Activated naive CD4-positive, alpha-beta T cell treated with anti-CD3 and anti-CD28 coated beads for 36 hours (primary cell): ENCODE data around the gene SLC35A5. TPM values are rescaled to one million over a fixed set of nuclear protein-coding genes. Genes with fewer than 3 reads are reported as not detected.

ENCODE experiments used
- CTCF ChIA-PET: fragments of 350-600 bp; sonication (Branson Sonifier 250); formaldehyde crosslinking; loops from one replicate; lab custom pipeline; 2021; ENCODE audit warnings: antibody characterized with exemption; lab: Charles Lee
- DNase-seq: peaks from one replicate; pipeline ENCODE4 v3.0.0-alpha.2; 2020
- H3K27ac Mint-ChIP-seq: one replicate; pipeline ENCODE4 v1.8.0; 2021; ENCODE audit warnings: mild to moderate bottlenecking, mixed read lengths
- H3K27me3 Mint-ChIP-seq: one replicate; pipeline ENCODE4 v1.8.0; 2021; ENCODE audit warnings: low read depth, mixed read lengths
- H3K36me3 Mint-ChIP-seq: one replicate; pipeline ENCODE4 v1.8.0; 2021; ENCODE audit warnings: low read depth, mixed read lengths
- H3K4me1 Mint-ChIP-seq: one replicate; pipeline ENCODE4 v1.8.0; 2021; ENCODE audit warnings: low read depth, mixed read lengths
- H3K4me3 Mint-ChIP-seq: one replicate; pipeline ENCODE4 v1.8.0; 2021; ENCODE audit warnings: mild to moderate bottlenecking, moderate library complexity, mixed read lengths
- H3K9me3 Mint-ChIP-seq: one replicate; pipeline ENCODE4 v1.8.0; 2021; ENCODE audit warnings: mixed read lengths
- intact Hi-C: fragments of 100-400 bp; cut with micrococcal nuclease; formaldehyde crosslinking; loops from one replicate; pipeline ENCODE4 v1.15.1; 2023
- total RNA-seq, 2 experiments: library from RNA; stranded (reverse); gene quantifications; one replicate each; pipeline ENCODE4 v1.2.3, GENCODE V29; 2021

The SLC35A5 gene
- total RNA-seq, 2 experiments from 2014 or later: 15.7 to 16.0 TPM

GRCh38 chr3:112606098-112606497, 44.3 kb downstream of the SLC35A5 start:
- no peak overlapping the region for H3K27ac Mint-ChIP-seq
- CTCF ChIA-PET: interaction anchor here (0.8 to 1.0 kb wide), 2 partner anchors 11 kb away, joined by 3 to 6 read pairs; no protein-coding TSS in a partner anchor
- DNase-seq: no peak

GRCh38 chr3:112607863-112608262, 46.0 kb downstream of the SLC35A5 start:
- Mint-ChIP-seq H3K9me3 (no peaks in the 10 kb centered on the region), H3K4me1 (peaks cover 3% of the 10 kb centered on the region), H3K36me3 (no peaks in the 10 kb centered on the region), H3K4me3 (no peak overlapping the region), H3K27me3 (peaks cover 16% of the 10 kb centered on the region), H3K27ac (no peak overlapping the region)
- intact Hi-C loops: no loop called here
- CTCF ChIA-PET: no interaction called here
- DNase-seq: no peak

More at GRCh38 chr3:112606098-112606497, 44.3 kb downstream of the SLC35A5 start:
- H3K27me3 Mint-ChIP-seq: peaks cover 16% of the 10 kb centered on the region
- H3K4me1 Mint-ChIP-seq: peaks cover 19% of the 10 kb centered on the region
- intact Hi-C loops: no loop called here
- H3K36me3 Mint-ChIP-seq: no peaks in the 10 kb centered on the region
- no peaks in the 10 kb centered on the region for H3K9me3 Mint-ChIP-seq
- H3K4me3 Mint-ChIP-seq: no peak overlapping the region

DNA sequence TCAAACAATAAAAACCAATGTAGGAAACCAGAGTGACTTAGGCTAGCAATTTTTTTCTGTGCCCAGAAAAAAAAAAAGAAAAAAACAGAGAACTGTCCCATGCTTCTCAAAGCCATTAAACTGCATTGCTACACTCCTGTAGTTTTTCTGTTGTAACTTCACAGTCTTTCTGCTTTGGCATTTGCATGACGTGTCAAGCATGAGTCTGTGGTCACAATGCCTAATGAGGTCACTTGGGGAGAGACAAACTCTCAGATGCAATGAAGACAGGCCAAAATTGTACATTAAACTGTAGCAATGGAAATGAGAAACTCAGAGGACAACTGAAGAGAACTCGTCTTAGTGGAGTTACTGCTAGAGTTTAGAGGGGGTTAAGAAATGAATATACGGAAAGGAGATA, 48.3 kb downstream of the SLC35A5 start:
- DNase-seq: no peak
- no peaks in the 10 kb centered on the region for H3K36me3 Mint-ChIP-seq
- H3K27ac Mint-ChIP-seq: no peak overlapping the region
- H3K9me3 Mint-ChIP-seq: no peaks in the 10 kb centered on the region
- CTCF ChIA-PET: interaction anchor here (1.2 kb wide), 1 partner anchor 28 kb away, joined by 3 read pairs; no protein-coding TSS in a partner anchor
- intact Hi-C loops: no loop called here
- no peak overlapping the region for H3K4me3 Mint-ChIP-seq
- peaks cover 13% of the 10 kb centered on the region for H3K27me3 Mint-ChIP-seq
- H3K4me1 Mint-ChIP-seq: no peaks in the 10 kb centered on the region

DNA sequence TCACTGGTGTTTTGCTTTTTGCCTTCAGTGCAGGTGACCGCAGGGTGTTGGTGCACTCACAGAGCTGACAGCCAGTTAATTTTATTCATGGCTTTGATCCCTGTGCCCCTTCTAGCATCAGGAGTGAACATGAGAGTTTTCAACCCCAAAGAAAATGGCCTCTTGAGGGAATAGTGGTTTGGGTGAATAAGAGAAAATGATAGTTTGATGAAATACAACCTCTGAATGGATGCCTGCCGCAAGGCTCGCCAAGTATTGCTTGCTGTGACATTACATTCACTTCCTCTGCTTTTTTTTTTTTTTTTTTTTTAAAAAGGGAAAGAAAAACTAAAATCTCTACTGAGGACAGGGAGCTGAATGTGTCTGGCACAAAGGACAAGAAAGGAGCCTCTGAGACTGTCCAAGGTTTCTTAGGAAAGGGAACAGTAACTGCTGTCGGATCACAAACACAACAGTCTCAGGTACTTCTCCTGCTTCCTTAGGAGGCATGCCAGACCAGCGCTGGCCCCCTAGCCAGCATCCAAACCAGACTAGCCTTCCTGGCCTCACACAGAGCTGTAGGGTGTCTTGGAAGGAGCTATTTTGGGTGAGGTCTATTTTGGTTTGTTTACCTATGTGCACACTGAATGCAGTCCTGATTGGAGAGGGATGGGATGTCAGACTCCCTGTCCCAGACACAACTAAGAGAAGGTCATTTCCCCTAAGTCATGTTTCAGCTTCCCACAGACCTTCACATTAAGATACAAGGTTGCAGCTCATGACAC, 50.1 kb downstream of the SLC35A5 start:
- peaks cover 8% of the 10 kb centered on the region for H3K27me3 Mint-ChIP-seq
- H3K4me3 Mint-ChIP-seq: no peak overlapping the region
- H3K4me1 Mint-ChIP-seq: no peaks in the 10 kb centered on the region
- no peaks in the 10 kb centered on the region for H3K9me3 Mint-ChIP-seq
- CTCF ChIA-PET: interaction anchor here (0.6 kb wide), 3 partner anchors 11 to 367 kb away, joined by 3 read pairs; no protein-coding TSS in a partner anchor
- no peak overlapping the region for H3K27ac Mint-ChIP-seq
- no peak for DNase-seq
- intact Hi-C loops: no loop called here
- no peaks in the 10 kb centered on the region for H3K36me3 Mint-ChIP-seq

DNA sequence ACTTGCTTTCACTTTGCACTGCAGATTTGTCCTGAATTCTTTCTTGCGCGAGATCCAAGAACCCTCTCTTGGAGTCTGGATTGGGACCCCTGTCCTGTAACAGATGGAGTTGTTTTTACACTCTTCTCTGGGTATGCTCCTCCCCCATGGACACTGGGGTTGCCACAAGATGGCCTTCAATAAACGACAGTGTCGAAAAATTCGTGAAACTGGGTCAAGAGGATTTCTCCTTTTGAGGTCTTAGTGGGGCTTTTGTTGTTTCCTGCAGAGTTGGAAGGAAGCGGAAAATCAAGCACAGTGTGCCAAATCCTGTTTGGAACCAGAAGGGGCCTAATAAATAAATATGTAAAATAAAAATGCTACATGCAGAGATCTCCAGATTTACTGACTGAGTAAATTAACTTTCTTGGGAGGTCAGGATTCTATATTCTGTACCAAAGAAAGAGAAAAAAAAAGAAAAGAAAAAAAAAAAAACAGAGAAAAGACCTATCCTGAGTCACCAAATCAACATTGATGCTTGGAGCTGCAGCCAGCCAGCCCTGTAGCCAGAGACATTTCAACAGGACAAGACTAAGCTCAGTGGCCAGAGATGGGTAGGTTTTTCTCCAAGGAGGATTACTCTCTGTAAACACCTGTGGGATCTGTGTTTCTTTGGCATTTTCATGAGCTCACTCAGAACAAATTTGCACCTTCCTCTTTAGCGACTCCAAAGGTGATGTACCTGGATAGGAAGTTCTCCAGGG, 54.3 kb downstream of the SLC35A5 start:
- Mint-ChIP-seq H3K27me3 (no peaks in the 10 kb centered on the region), H3K36me3 (no peaks in the 10 kb centered on the region), H3K4me3 (no peak overlapping the region), H3K9me3 (no peaks in the 10 kb centered on the region), H3K27ac (no peak overlapping the region), H3K4me1 (no peaks in the 10 kb centered on the region)
- CTCF ChIA-PET: interaction anchor here (1.2 to 1.4 kb wide), 2 partner anchors 10 to 27 kb away, joined by 5 to 6 read pairs; no protein-coding TSS in a partner anchor
- intact Hi-C loops: no loop called here
- DNase-seq: no peak

GRCh38 chr3:112617285-112617684, 55.4 kb downstream of the SLC35A5 start:
- Mint-ChIP-seq H3K27me3 (no peaks in the 10 kb centered on the region), H3K4me1 (no peaks in the 10 kb centered on the region), H3K9me3 (no peaks in the 10 kb centered on the region), H3K27ac (no peak overlapping the region), H3K36me3 (no peaks in the 10 kb centered on the region), H3K4me3 (no peak overlapping the region)
- DNase-seq: no peak
- intact Hi-C loops: no loop called here
- CTCF ChIA-PET: interaction anchor here (1.2 to 1.4 kb wide), 2 partner anchors 11 to 26 kb away, joined by 5 to 6 read pairs; no protein-coding TSS in a partner anchor

GRCh38 chr3:112619295-112619694, 57.5 kb downstream of the SLC35A5 start:
- CTCF ChIA-PET: interaction anchor here (0.5 to 0.7 kb wide), 2 partner anchors 41 to 286 kb away, joined by 3 read pairs; no protein-coding TSS in a partner anchor
- Mint-ChIP-seq H3K36me3 (no peaks in the 10 kb centered on the region), H3K4me1 (no peaks in the 10 kb centered on the region), H3K4me3 (no peak overlapping the region), H3K27ac (no peak overlapping the region), H3K27me3 (peaks cover 4% of the 10 kb centered on the region), H3K9me3 (no peaks in the 10 kb centered on the region)
- intact Hi-C loops: no loop called here
- DNase-seq: no peak

DNA sequence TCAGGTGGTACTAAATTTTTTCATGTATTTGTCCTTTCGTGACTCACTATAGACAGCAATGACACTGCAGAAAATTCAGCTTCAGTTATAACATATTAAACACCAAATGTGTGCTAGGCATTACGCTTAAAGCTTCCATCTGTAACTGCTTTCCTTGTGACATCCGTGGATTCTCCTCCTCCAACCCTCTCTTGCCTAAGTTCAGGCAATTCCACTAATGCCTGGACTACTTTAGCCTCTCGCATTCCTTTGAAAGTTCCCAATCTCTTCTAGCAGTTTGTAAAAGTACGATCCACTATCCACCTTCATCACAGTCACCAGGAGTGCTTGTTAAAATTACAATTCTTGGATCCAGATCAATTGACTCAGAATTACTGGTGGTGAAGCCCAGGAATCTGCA, 61.4 kb downstream of the SLC35A5 start:
- Mint-ChIP-seq H3K4me1 (no peaks in the 10 kb centered on the region), H3K4me3 (no peak overlapping the region), H3K27ac (no peak overlapping the region), H3K36me3 (no peaks in the 10 kb centered on the region), H3K9me3 (no peaks in the 10 kb centered on the region), H3K27me3 (peaks cover 4% of the 10 kb centered on the region)
- CTCF ChIA-PET: interaction anchor here (0.7 to 2.8 kb wide), 3 partner anchors 8 to 20 kb away, joined by 3 to 9 read pairs (median 3); no protein-coding TSS in a partner anchor
- no peak for DNase-seq
- intact Hi-C loops: no loop called here

DNA sequence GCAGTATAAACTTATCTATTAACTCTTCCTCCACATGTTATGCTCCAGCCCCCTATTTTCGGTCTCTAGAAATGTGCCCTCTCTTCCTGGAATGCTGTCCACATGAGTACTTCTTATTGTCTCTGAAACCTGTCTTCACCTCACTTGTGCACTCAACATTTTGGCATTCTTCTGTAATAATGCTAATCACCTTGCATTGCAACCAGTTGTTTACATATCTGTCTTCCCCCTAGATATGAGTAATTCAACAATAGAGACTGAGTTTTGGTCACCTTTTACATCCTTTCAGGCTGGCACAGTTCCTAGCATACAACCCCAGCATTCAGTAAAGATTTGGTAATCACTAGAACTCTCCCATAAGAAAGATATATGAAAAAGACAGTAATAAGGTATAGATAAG, 61.9 kb downstream of the SLC35A5 start:
- Mint-ChIP-seq H3K4me1 (no peaks in the 10 kb centered on the region), H3K27ac (no peak overlapping the region), H3K9me3 (no peaks in the 10 kb centered on the region), H3K27me3 (peaks cover 4% of the 10 kb centered on the region), H3K4me3 (no peak overlapping the region), H3K36me3 (no peaks in the 10 kb centered on the region)
- CTCF ChIA-PET: interaction anchor here (2.8 kb wide), 1 partner anchor 19 kb away, joined by 9 read pairs; no protein-coding TSS in a partner anchor
- intact Hi-C loops: no loop called here
- no peak for DNase-seq

GRCh38 chr3:112627419-112627818, 65.6 kb downstream of the SLC35A5 start:
- H3K4me1 Mint-ChIP-seq: peaks cover 6% of the 10 kb centered on the region
- no peak for DNase-seq
- peaks cover 4% of the 10 kb centered on the region for H3K27me3 Mint-ChIP-seq
- no peaks in the 10 kb centered on the region for H3K36me3 Mint-ChIP-seq
- no peak overlapping the region for H3K4me3 Mint-ChIP-seq
- H3K9me3 Mint-ChIP-seq: no peaks in the 10 kb centered on the region
- intact Hi-C loops: no loop called here
- CTCF ChIA-PET: interaction anchor here (1.0 kb wide), 1 partner anchor 15 kb away, joined by 6 read pairs; no protein-coding TSS in a partner anchor
- H3K27ac Mint-ChIP-seq: no peak overlapping the region

DNA sequence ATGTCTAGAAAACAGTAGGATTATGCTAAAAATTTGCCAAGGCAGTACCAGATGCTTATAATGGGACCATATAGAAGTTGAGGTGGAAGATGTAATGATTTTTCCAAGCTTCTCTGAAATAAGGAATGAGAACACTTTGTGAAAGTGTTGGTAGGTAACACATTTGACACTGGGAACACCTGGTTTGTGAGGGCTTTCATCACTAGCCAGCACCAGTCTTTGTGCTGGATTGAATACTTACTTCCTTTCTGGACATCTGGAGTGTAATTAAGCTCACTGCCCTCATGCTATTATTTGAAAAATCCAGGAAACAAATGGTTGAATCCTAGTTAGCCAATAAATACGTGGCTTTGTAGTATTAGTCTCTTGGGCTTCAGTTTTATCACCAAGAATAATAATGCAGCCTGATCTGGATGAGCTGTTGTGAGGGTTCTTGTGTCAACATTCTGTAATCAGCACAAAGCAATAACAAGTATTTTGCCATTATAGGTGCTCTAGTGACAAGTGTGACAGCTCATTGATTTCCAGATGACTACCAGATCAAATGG, 66.1 kb downstream of the SLC35A5 start:
- Mint-ChIP-seq H3K4me1 (peaks cover 6% of the 10 kb centered on the region), H3K27ac (no peak overlapping the region), H3K4me3 (no peak overlapping the region), H3K36me3 (no peaks in the 10 kb centered on the region), H3K9me3 (no peaks in the 10 kb centered on the region), H3K27me3 (peaks cover 4% of the 10 kb centered on the region)
- no peak for DNase-seq
- intact Hi-C loops: no loop called here
- CTCF ChIA-PET: interaction anchor here (1.0 kb wide), 1 partner anchor 14 kb away, joined by 6 read pairs; no protein-coding TSS in a partner anchor

- Mint-ChIP-seq H3K4me3 (no peak overlapping the region), H3K9me3 (no peaks in the 10 kb centered on the region)
- DNase-seq: peak; percentile 52
Measured at GRCh38 chr3:112629425-112629824, 67.6 kb downstream of the SLC35A5 start.

More at GRCh38 chr3:112629425-112629824, 67.6 kb downstream of the SLC35A5 start:
- CTCF ChIA-PET: interaction anchor here (1.8 kb wide), 1 partner anchor 47 kb away, joined by 5 read pairs; no protein-coding TSS in a partner anchor
- Mint-ChIP-seq H3K4me1 (peaks cover 6% of the 10 kb centered on the region), H3K27me3 (peaks cover 3% of the 10 kb centered on the region), H3K36me3 (no peaks in the 10 kb centered on the region), H3K27ac (no peak overlapping the region)
- intact Hi-C loops: no loop called here
